RWPE2 (cell line): ENCODE results near the gene GATB.
A peak's percentile ranks its signal among the peaks of the same experiment; 100 is the strongest.

Experiments
- ATAC-seq: fragments of 200-7000 bp; cut with Tn5 transposase; 3 replicates; pipeline ENCODE4 v1.9.1; 2021; ENCODE audit warnings: low read depth
- DNase-seq: peaks from one replicate; pipeline ENCODE4 v3.0.0-alpha.2; 2020; ENCODE audit warnings: low spot score
- H3K27ac ChIP-seq: fragments of 450-650 bp; 2 replicates; pipeline ENCODE4 v1.5.1; 2017; ENCODE audit warnings: mild to moderate bottlenecking; ENCODE audit not compliant: poor library complexity, severe bottlenecking
- H3K27me3 ChIP-seq: fragments of 250-450 bp; sonication (Bioruptor Pico); 2 replicates; pipeline ENCODE4 v1.5.1; 2021; ENCODE audit warnings: mild to moderate bottlenecking, moderate library complexity; ENCODE audit not compliant: insufficient read depth, poor library complexity, severe bottlenecking
- H3K36me3 ChIP-seq: fragments of 250-450 bp; sonication (Bioruptor Pico); 2 replicates; pipeline ENCODE4 v1.5.1; 2020; ENCODE audit warnings: low read depth, mild to moderate bottlenecking, moderate library complexity
- H3K4me1 ChIP-seq: fragments of 250-450 bp; sonication (Bioruptor Pico); 2 replicates; pipeline ENCODE4 v1.5.1; 2021; ENCODE audit warnings: mild to moderate bottlenecking, moderate library complexity; ENCODE audit not compliant: insufficient read depth, poor library complexity, severe bottlenecking
- H3K4me3 ChIP-seq: fragments of 250-450 bp; sonication (Bioruptor Pico); 2 replicates; pipeline ENCODE4 v1.5.1; 2021; ENCODE audit warnings: mild to moderate bottlenecking, moderate library complexity; ENCODE audit not compliant: severe bottlenecking
- H3K9me3 ChIP-seq: fragments of 250-450 bp; sonication (Bioruptor Pico); 2 replicates; pipeline ENCODE4 v1.5.1; 2021; ENCODE audit warnings: mild to moderate bottlenecking, moderate library complexity; ENCODE audit not compliant: severe bottlenecking
- CTCF ChIP-seq: fragments of 450-650 bp; IDR thresholded peaks from one replicate; pipeline ENCODE4 v1.5.1; 2017; ENCODE audit warnings: mild to moderate bottlenecking, moderate library complexity; ENCODE audit not compliant: poor library complexity, severe bottlenecking

GATB gene

GRCh38 chr4:151750156-151750555 lies 10.7 kb downstream of the GATB start:
- Histone ChIP-seq H3K27me3 (no peaks in the 10 kb centered on the region), H3K4me3 (no peak overlapping the region), H3K9me3 (no peaks in the 10 kb centered on the region), H3K4me1 (peaks cover 24% of the 10 kb centered on the region), H3K27ac (no peak overlapping the region), H3K36me3 (peaks cover 7% of the 10 kb centered on the region)
- ATAC-seq, result no peak
- no peak for TF ChIP-seq CTCF
- DNase-seq, result no peak

DNA sequence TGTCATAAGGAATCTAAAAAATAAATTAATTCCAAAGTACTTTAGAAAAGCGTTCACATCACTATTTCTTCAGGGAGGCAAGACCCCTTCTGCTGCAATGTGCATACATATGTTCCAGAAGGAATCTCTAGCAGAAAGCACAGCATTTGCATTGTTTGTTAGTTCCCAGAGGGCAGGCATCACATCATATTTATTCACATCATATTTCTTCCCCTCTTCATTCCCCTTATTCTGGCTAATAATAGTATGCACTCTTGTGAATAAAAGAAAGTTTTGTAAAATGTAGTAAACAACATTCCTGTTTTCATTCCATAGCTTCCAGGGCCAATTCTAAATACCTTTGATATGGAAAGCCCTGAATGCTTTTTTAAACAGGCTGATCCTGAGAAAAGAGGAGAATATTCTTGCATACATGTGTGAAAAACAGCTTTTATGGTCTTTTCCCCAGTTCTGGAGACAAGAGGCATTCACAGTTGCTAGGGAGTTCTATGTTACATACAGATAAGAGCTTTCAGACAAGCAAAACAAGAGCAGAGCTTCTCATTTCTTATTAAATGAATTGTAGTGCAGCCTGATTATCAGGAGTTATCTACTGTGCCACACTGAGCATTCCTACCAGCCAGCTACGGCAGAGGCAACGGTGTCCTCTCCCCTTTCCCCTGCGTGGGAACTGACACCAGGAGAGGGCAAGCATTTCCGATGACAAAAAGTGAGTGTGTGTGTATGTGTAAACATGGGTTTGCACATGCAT lies 15.2 kb downstream of the GATB start:
- ATAC-seq, result no peak
- H3K9me3 ChIP-seq, result no peaks in the 10 kb centered on the region
- H3K4me3 ChIP-seq, result no peak overlapping the region
- DNase-seq, result no peak
- TF ChIP-seq CTCF, result no peak
- peak overlapping the region; percentile 68 for H3K27ac ChIP-seq
- no peaks in the 10 kb centered on the region for H3K36me3 ChIP-seq
- H3K27me3 ChIP-seq, result no peaks in the 10 kb centered on the region
- H3K4me1 ChIP-seq, result peaks cover 35% of the 10 kb centered on the region

GRCh38 chr4:151744614-151745013 lies 16.2 kb downstream of the GATB start:
- H3K27ac ChIP-seq, result peak overlapping the region; percentile 68
- DNase-seq (no peak), ATAC-seq (peak; percentile 99)

DNA sequence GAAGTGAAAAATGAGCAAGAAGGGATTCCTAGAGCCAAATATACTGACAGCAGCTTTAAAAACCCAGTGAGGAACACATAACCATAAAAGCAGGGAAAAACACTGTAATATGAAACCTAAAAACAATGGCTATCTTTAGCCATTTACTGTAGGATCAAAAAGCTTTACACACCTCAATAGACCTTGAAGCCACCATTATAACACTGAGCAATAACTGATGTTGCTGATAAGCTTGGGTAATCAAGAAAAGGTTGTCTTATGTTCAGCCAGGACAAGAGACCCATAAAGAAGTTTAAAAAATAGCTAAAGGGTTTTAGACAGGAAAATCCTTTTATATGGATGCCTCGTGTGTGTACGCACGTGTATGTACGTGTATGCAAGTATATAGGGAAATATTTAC lies 16.9 kb downstream of the GATB start:
- no peak for TF ChIP-seq CTCF
- no peak for ATAC-seq

More at GRCh38 chr4:151744614-151745013, 16.2 kb downstream of the GATB start:
- Histone ChIP-seq H3K4me1 (peaks cover 35% of the 10 kb centered on the region), H3K9me3 (no peaks in the 10 kb centered on the region), H3K36me3 (no peaks in the 10 kb centered on the region), H3K4me3 (no peak overlapping the region), H3K27me3 (no peaks in the 10 kb centered on the region)
- TF ChIP-seq CTCF, result no peak

More for the DNA sequence above, 16.9 kb downstream of the GATB start:
- no peak for DNase-seq
- H3K27ac ChIP-seq, result peak overlapping the region; percentile 68
- H3K27me3 ChIP-seq, result no peaks in the 10 kb centered on the region
- H3K9me3 ChIP-seq, result no peaks in the 10 kb centered on the region
- no peaks in the 10 kb centered on the region for H3K36me3 ChIP-seq
- no peak overlapping the region for H3K4me3 ChIP-seq
- H3K4me1 ChIP-seq, result peaks cover 35% of the 10 kb centered on the region
